Stomach smooth muscle (tissue), 2 donors: ENCODE measurements around the gene CD40LG.

Experiments
- H3K27ac ChIP-seq: one replicate; pipeline ENCODE4 v1.7.0; 2013; ENCODE audit warnings: mild to moderate bottlenecking, low read length, inconsistent platforms
- H3K27me3 ChIP-seq, 2 donors: one replicate each; pipeline ENCODE4 v1.7.0; 2013; ENCODE audit warnings: low read length in 2 of 2; ENCODE audit not compliant: insufficient read depth in 2 of 2, control insufficient read depth in 1 of 2
- H3K36me3 ChIP-seq, 2 donors: one replicate each; pipeline ENCODE4 v1.7.0; 2013; ENCODE audit warnings: low read length in 2 of 2; ENCODE audit not compliant: control insufficient read depth in 2 of 2, insufficient read depth in 2 of 2
- H3K4me1 ChIP-seq: one replicate; pipeline ENCODE4 v1.7.0; 2013; ENCODE audit warnings: low read length; ENCODE audit not compliant: control insufficient read depth, insufficient read depth
- H3K4me3 ChIP-seq, 2 donors: one replicate each; pipeline ENCODE4 v1.7.0; 2013; ENCODE audit warnings: low read length in 2 of 2
- H3K9ac ChIP-seq, 2 donors: one replicate each; pipeline ENCODE4 v1.7.0; 2013; ENCODE audit warnings: low read length in 2 of 2, mild to moderate bottlenecking in 1 of 2
- H3K9me3 ChIP-seq, 2 donors: one replicate each; pipeline ENCODE4 v1.7.0; 2013; ENCODE audit warnings: low read length in 2 of 2; ENCODE audit not compliant: control insufficient read depth in 2 of 2
- donor health status: healthy.
- donor health status: Pancreatic carcinoma.

The CD40LG gene

DNA sequence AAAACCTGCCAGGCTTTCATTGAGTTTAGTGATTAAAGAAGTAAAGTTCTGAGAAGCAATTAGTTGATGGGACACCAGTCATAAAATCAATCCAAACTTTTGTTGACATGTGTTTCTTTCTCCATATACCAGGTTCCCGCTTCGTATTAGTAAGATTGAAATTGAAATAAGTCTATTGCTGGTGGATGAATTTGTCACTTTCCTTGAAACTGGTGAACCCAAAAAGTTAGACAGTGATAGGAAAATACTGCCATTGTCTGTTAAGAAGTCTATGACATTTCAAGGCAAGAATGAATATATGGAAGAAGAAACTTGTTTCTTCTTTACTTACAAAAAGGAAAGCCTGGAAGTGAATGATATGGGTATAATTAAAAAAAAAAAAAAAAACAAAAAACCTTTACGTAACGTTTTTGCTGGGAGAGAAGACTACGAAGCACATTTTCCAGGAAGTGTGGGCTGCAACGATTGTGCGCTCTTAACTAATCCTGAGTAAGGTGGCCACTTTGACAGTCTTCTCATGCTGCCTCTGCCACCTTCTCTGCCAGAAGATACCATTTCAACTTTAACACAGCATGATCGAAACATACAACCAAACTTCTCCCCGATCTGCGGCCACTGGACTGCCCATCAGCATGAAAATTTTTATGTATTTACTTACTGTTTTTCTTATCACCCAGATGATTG lies at the start of gene CD40LG:
Gene CD40LG, plus strand, starts transcription at position 482 of the 684 bp plus-strand sequence. Its CDS starts 91 bp downstream, at position 573.
- H3K36me3 ChIP-seq, result no peaks in the 10 kb centered on the region
- H3K9ac ChIP-seq, result no peak within 1 kb of the TSS
- H3K4me3 ChIP-seq, result no peak within 1 kb of the TSS
- peaks cover 0 to 4% of the 10 kb centered on the region in 2 donors for H3K27me3 ChIP-seq
- H3K27ac ChIP-seq, result no peak within 1 kb of the TSS
- no peaks in the 10 kb centered on the region for H3K9me3 ChIP-seq
- no peaks in the 10 kb centered on the region for H3K4me1 ChIP-seq

DNA sequence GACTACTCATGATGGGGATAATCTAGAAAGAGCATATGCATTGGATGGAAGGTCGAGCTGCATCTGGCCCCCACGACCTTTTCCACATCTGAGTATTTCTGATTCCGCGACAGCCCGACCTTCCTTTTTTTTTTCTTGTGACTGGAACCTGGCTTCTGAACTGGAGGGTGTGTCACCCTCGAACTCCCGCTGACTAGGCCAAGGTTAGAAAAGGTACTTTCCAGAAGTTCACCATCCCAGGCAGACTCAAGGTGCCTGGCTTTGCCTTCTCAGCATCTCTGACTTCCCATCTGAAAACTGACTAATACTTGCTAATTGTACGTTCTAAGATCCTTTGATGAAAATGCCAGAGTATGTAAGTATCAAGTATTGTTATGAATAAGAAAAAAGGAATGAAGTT lies 49.3 kb upstream of the CD40LG start:
- H3K4me3 ChIP-seq, result no peak overlapping the region
- no peak overlapping the region for H3K9ac ChIP-seq
- H3K27ac ChIP-seq, result no peak overlapping the region
- H3K36me3 ChIP-seq, result no peaks in the 10 kb centered on the region
- H3K27me3 ChIP-seq, result peaks cover 0 to 6% of the 10 kb centered on the region in 2 donors
- no peaks in the 10 kb centered on the region for H3K4me1 ChIP-seq
- H3K9me3 ChIP-seq, result no peaks in the 10 kb centered on the region

DNA sequence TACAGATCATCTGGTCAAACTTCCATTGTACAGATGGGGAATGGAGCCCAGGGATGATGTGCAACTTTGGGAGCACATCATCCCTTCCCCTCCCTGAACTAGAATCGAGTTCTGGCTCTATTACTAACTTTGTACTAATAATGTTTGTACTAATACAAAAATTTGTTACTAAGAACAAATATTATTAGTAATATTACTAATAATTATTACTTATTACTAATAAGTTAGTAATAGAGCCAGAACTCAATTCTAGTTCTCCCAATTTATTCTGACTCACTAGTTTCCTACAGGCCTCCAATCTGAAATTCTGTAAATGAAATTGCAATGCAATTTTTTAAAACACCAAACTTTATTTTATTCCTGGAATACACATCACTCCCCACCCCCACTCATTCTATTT lies 47.9 kb upstream of the CD40LG start:
- peaks cover 0 to 6% of the 10 kb centered on the region in 2 donors for H3K27me3 ChIP-seq
- no peak overlapping the region for H3K9ac ChIP-seq
- no peaks in the 10 kb centered on the region for H3K4me1 ChIP-seq
- H3K9me3 ChIP-seq, result no peaks in the 10 kb centered on the region
- no peak overlapping the region for H3K4me3 ChIP-seq
- H3K27ac ChIP-seq, result no peak overlapping the region
- no peaks in the 10 kb centered on the region for H3K36me3 ChIP-seq

DNA sequence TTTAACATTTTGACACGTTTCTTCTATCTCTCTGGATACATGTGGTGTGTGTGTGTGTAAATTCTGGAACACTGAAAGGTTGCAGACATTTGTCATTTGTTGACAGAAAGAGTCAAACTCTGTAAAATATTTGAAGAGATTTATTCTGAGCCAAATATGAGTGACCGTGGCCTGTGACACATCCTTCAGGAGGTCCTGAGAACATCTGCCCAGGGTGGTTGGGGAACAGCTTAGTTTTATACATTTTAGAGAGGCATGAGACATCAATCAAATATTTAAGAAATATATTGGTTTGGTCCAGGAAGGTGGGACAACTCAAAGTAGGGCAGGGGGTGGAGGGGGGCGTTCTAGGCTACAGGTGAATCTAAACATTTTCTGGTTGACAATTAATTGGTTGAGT lies 40.7 kb upstream of the CD40LG start:
- H3K27ac ChIP-seq, result no peak overlapping the region
- H3K36me3 ChIP-seq, result no peaks in the 10 kb centered on the region
- peaks cover 0 to 3% of the 10 kb centered on the region in 2 donors for H3K9me3 ChIP-seq
- H3K27me3 ChIP-seq, result peaks cover 0 to 5% of the 10 kb centered on the region in 2 donors
- H3K4me3 ChIP-seq, result no peak overlapping the region
- H3K4me1 ChIP-seq, result no peaks in the 10 kb centered on the region
- H3K9ac ChIP-seq, result no peak overlapping the region

DNA sequence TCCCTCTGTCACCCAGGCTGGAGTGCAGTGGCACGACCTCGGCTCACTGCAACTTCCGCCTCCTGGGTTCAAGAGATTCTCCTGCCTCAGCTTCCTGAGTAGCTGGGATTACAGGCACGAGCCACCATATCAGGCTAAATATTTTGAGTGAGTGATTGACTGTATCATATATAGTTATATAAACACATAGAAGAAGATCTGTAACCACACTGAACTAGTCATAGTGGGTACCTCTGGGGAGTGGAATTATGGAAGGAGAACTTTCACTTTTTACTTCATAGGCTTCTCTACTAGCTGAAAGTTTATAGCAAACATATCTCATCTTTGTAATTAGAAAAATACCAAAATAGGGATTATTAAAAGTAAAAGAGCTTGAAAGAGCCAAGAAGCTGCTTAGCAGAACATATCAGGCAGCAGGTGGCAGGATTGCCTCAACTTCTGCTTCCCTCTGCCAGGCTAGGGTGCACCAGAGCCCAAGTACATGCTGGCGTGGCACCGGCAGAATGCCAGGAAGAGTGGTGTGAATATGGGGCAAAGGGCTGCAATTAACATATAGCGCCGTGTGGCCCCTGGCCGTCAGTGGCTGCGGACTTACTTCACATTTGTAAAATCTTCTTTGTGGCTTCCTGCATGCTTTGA lies 39.5 kb upstream of the CD40LG start:
- Histone ChIP-seq H3K4me1 (no peaks in the 10 kb centered on the region), H3K9ac (no peak overlapping the region), H3K36me3 (no peaks in the 10 kb centered on the region), H3K27ac (no peak overlapping the region), H3K9me3 (peaks cover 0 to 3% of the 10 kb centered on the region in 2 donors), H3K27me3 (peaks cover 0 to 5% of the 10 kb centered on the region in 2 donors), H3K4me3 (no peak overlapping the region)

DNA sequence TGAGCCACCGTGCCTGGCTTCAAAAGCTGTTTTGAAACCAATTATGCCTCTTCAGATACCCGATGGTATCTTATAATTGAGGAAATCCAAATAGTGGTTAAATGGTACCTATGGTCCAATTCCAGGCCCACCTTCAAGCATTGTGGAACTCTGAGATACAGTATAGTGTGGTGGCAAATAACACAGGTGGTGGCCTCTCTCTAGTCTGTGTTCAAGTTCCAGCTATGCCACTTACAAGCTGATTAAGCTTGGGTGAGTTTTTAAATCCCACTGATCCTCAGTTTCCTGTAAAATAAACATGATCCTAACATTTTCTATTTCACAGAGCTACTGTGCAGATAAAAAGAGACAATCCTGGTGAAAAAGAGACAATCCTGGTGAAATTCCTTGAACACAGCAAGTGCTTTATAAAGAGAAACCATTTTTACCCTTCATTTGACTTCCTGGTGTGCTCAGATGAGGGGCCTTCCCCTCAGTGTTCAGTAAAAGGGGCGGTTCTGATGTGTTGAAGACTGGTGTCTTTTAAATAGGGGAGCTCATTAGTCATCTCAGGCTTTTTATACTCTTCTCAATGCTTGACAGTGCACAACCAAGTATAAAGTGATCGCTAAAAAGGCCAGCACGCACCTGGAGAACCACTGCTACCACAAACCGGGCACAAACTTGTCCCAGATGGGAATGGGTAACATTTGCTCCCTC lies 30.8 kb upstream of the CD40LG start:
- no peak overlapping the region for H3K27ac ChIP-seq
- H3K4me3 ChIP-seq, result no peak overlapping the region

DNA sequence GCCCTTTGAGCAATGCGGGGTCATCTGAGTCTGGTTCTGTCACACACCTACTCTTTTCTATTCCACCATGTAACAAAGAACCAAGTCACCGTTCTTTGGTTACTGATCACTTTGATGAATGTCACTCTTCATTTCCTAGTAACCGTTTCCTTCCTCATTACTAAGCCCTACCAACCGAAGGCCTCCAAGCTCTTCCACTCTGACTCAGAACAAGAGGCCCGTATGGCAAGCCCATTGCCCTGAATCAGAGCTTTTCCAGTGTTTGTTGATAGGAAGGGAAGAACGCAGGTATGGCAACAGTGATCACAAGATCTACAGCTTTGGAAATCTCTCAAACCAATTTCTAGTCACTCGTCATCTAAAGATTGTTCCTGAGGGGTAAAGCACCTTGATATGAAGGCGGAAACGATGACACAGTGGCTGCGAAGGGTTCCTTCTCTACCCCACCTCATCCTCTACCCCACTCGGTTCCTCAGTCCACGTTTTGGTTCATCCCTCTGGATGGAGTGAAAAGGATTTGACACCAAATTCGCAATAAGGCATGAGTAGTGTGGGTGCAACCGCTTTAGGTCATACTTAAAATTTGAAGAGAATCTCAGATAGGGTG lies 28.0 kb upstream of the CD40LG start:
- Histone ChIP-seq H3K27me3 (peaks cover 0 to 7% of the 10 kb centered on the region in 2 donors), H3K36me3 (no peaks in the 10 kb centered on the region), H3K9me3 (peaks cover 0 to 3% of the 10 kb centered on the region in 2 donors), H3K9ac (no peak overlapping the region), H3K27ac (no peak overlapping the region), H3K4me1 (no peaks in the 10 kb centered on the region), H3K4me3 (no peak overlapping the region)

More for the DNA sequence above, 30.8 kb upstream of the CD40LG start:
- H3K9me3 ChIP-seq, result no peaks in the 10 kb centered on the region
- no peaks in the 10 kb centered on the region for H3K36me3 ChIP-seq
- H3K27me3 ChIP-seq, result peaks cover 0 to 9% of the 10 kb centered on the region in 2 donors
- H3K4me1 ChIP-seq, result no peaks in the 10 kb centered on the region
- H3K9ac ChIP-seq, result no peak overlapping the region

DNA sequence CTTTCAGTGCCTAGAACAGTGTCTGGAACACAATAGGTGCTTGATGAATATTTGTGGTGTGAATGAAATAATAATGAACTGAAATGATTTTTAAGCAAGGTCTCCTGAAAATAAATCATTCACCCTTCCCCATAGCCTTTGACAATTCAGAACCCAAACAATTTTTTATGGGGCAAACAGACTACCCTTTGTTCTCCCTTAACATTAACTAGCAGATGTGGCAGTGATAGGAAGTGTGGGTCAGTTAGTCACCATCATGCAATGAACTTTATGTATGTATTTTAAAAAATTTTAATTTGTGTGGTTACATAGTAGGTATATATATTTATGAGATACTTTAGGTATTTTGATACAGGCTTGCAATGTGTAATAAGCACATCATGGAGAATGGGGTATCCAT lies 27.2 kb upstream of the CD40LG start:
- Histone ChIP-seq H3K27me3 (peaks cover 0 to 7% of the 10 kb centered on the region in 2 donors), H3K36me3 (no peaks in the 10 kb centered on the region), H3K4me3 (no peak overlapping the region), H3K9ac (no peak overlapping the region), H3K27ac (no peak overlapping the region), H3K9me3 (peaks cover 0 to 3% of the 10 kb centered on the region in 2 donors), H3K4me1 (no peaks in the 10 kb centered on the region)

DNA sequence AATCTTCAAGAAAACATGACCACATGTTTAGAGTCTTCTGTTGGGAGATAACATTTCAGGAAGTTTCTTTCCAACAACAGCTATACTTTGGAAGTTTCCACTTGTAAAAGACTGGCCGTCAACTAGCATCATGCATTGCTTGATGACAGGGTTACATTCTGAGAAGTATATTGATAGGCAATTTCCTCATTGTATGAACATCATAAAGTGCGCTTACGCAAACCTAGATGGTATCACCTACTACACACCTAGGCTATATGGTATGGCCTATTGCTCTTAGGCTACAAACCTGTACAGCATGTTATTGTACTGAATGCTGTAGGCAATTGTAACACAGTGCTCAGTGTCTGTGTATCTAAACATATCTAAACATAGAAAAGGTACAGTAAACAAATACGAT lies 25.4 kb upstream of the CD40LG start:
- Histone ChIP-seq H3K4me1 (no peaks in the 10 kb centered on the region), H3K9ac (no peak overlapping the region), H3K36me3 (no peaks in the 10 kb centered on the region), H3K9me3 (peaks cover 0 to 3% of the 10 kb centered on the region in 2 donors), H3K27me3 (peaks cover 0 to 9% of the 10 kb centered on the region in 2 donors), H3K27ac (no peak overlapping the region), H3K4me3 (no peak overlapping the region)

DNA sequence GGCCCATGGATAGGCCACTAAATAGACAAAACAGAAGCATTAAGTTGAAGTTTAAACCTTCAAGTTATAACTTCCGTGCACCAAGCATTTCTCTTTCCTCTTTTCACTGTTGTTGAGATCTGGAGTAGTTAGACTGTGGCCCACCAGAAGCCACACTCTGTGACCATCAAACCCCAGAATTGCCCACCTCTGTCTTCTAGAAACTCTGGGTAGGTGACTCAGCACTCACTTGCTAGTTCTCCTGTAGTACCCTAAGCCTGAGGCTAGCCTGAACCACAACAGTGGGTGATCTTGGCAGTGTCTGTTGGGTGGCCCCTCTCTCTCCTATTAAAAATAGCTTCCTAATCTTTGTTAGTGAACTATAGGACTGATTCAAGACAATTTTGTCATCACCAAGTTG lies 24.6 kb upstream of the CD40LG start:
- Histone ChIP-seq H3K27ac (no peak overlapping the region), H3K4me1 (no peaks in the 10 kb centered on the region), H3K27me3 (peaks cover 0 to 13% of the 10 kb centered on the region in 2 donors), H3K4me3 (no peak overlapping the region), H3K9me3 (peaks cover 0 to 3% of the 10 kb centered on the region in 2 donors), H3K9ac (no peak overlapping the region), H3K36me3 (no peaks in the 10 kb centered on the region)
